Measurements from ENCODE around the gene NFIC. TPM values are rescaled to one million over a fixed set of nuclear protein-coding genes. Genes with fewer than 3 reads are reported as not detected.

The NFIC gene
- total and polyA plus RNA-seq, 2 of the 4 experiments (the other 2 are of a cell fraction) = 21.9 to 32.1 TPM

- in situ Hi-C loops (cut with MboI; ENCODE audit: low sequenced_read_pairs) = no loop called here
- POLR2A ChIA-PET (ENCODE audit: unreplicated experiment) = interaction anchor here (0.5 kb wide), 1 partner anchor 11 kb away, joined by 4 read pairs; no protein-coding TSS in a partner anchor
These were observed 152.3 kb downstream of the NFIC start for GRCh38 chr19:3518659-3519058.

More at GRCh38 chr19:3518659-3519058, 152.3 kb downstream of the NFIC start:
- no peak overlapping the region for H3K4me2 ChIP-seq (ENCODE audit: low read depth, low read length)
- H3K36me3 ChIP-seq (ENCODE audit: control insufficient read depth, insufficient read depth, low read length) = peaks cover 18% of the 10 kb centered on the region; the same call in 1 of the 2 replicates
- no peak overlapping the region for H3K23ac ChIP-seq (ENCODE audit: low read depth, low read length)
- TF ChIP-seq CHD1 (IDR thresholded peaks at IDR 0.05; ENCODE audit: low read depth, low read length) (no peak), RFX5 (IDR thresholded peaks at IDR 0.05; ENCODE audit: low read depth, low read length) (no peak), USF2 (IDR thresholded peaks at IDR 0.05; ENCODE audit: low read depth, low read length) (no peak), MXI1 (IDR thresholded peaks at IDR 0.05; ENCODE audit: borderline replicate concordance, low read depth, low read length) (no peak)
- no peak overlapping the region for H2BK15ac ChIP-seq (ENCODE audit: low read depth, low read length)
- no TSS peak for BruUV-seq (replicated peaks)
- no peak overlapping the region for H4K91ac ChIP-seq (ENCODE audit: insufficient read depth, low read depth, low read length)
- no peak overlapping the region for H4K5ac ChIP-seq (ENCODE audit: low read depth, low read length)
- H3K79me1 ChIP-seq (ENCODE audit: low read depth in 1 of 2, low read length in 2 of 2) = peaks cover 15 to 94% of the 10 kb centered on the region in 2 experiments
- no peak overlapping the region for H2AFZ ChIP-seq (replicated peaks; ENCODE audit: low read length, poor library complexity)
- no peak overlapping the region for H2BK120ac ChIP-seq (ENCODE audit: low read depth, low read length)
- H3K4me1 ChIP-seq (ENCODE audit: control insufficient read depth, insufficient read depth, low read length) = peaks cover 11% of the 10 kb centered on the region
- no peak overlapping the region for H2AK5ac ChIP-seq (ENCODE audit: low read depth, low read length)
- H3K9ac ChIP-seq (ENCODE audit: low read depth, low read length) = no peak overlapping the region
- CTCF ChIA-PET = no interaction called here
- H4K8ac ChIP-seq (ENCODE audit: low read depth in 2 of 2, low read length in 2 of 2) = no peak overlapping the region
- H4K20me1 ChIP-seq (ENCODE audit: insufficient read depth, low read length) = peaks cover 99% of the 10 kb centered on the region
- dilution Hi-C loops (cut with HindIII; ENCODE audit: low sequenced_read_pairs, unreplicated experiment) (no loop called here), intact Hi-C loops (cut with micrococcal nuclease) (no loop called here)
- ATAC-seq (ENCODE audit: low read depth) = no peak
- no CpG with 5 or more reads among the region's 2 CpGs for WGBS, 2 experiments (ENCODE audit: extremely low coverage in 2 of 2, insufficient read length in 1 of 2)
- no peak overlapping the region for H2BK5ac ChIP-seq (ENCODE audit: low read depth, low read length, poor library complexity, severe bottlenecking)
- H3K27me3 ChIP-seq (ENCODE audit: control insufficient read depth, insufficient read depth, low read length) = no peaks in the 10 kb centered on the region
- no peak overlapping the region for H3K18ac ChIP-seq (ENCODE audit: low read depth, low read length)
- H3K56ac ChIP-seq (ENCODE audit: extremely low read depth, insufficient read depth, low read length) = no peak overlapping the region
- no peak overlapping the region for H2BK20ac ChIP-seq (ENCODE audit: low read depth, low read length)
- H3K4me3 ChIP-seq (ENCODE audit: insufficient read depth, low read depth, low read length) = no peak overlapping the region
- no peaks in the 10 kb centered on the region for H3K9me3 ChIP-seq (ENCODE audit: control insufficient read depth, insufficient read depth, low read length)
- H3K9me1 ChIP-seq (ENCODE audit: insufficient read depth, low read length) = peaks cover 24% of the 10 kb centered on the region
- H3K4ac ChIP-seq (ENCODE audit: low read depth, low read length) = no peak overlapping the region
- no peak for DNase-seq
- H2AK9ac ChIP-seq (replicated peaks; ENCODE audit: low read depth, low read length, poor library complexity) = no peak overlapping the region
- H3K14ac ChIP-seq (replicated peaks; ENCODE audit: low read depth, low read length) = no peak overlapping the region
- no peak overlapping the region for H3K27ac ChIP-seq (ENCODE audit: insufficient read depth, low read length)

Small RNAs within 50 kb of the gene (microRNA-seq; reads per million reads assigned to microRNA genes)
- not detected for gene AC005514.1 (ENCODE audit: insufficient read depth, insufficient read length)

Small RNAs within 50 kb of the gene (small RNA-seq; reads per million reads assigned to genes)
- 0 to 5.4 (median 0) reads per million in 5 experiments for gene AC005514.1

Other genes starting within 250 kb of the NFIC start
- gene GNA15, start 230.6 kb upstream of the NFIC start, total RNA-seq (2012; rRNA removed) = 0.18 and 0.28 TPM in 2 replicates
- 0.04 TPM in 1 of 2 replicates, not detected in the other for gene GNA15, start 230.6 kb upstream of the NFIC start, polyA plus RNA-seq (2012; rRNA removed)
- not detected in 2 replicates for gene S1PR4, start 187.8 kb upstream of the NFIC start, total RNA-seq (2012; rRNA removed)
- not detected in 2 replicates for gene S1PR4, start 187.8 kb upstream of the NFIC start, polyA plus RNA-seq (2012; rRNA removed)
- gene NCLN, start 180.7 kb upstream of the NFIC start, total RNA-seq (2012; rRNA removed) = 32.8 and 35.6 TPM in 2 replicates
- 90.8 and 95.4 TPM in 2 replicates for gene NCLN, start 180.7 kb upstream of the NFIC start, polyA plus RNA-seq (2012; rRNA removed)
- gene CELF5, start 141.9 kb upstream of the NFIC start, total RNA-seq (2012; rRNA removed) = not detected in 2 replicates
- gene CELF5, start 141.9 kb upstream of the NFIC start, polyA plus RNA-seq (2012; rRNA removed) = 0.02 TPM in 1 of 2 replicates, not detected in the other
- not detected in 2 replicates for gene SMIM24, start 113.9 kb downstream of the NFIC start, total RNA-seq (2012; rRNA removed)
- gene SMIM24, start 113.9 kb downstream of the NFIC start, polyA plus RNA-seq (2012; rRNA removed) = not detected in 2 replicates
- gene SMIM44, start 116.9 kb downstream of the NFIC start, total RNA-seq (2012; rRNA removed) = not detected in 2 replicates
- gene SMIM44, start 116.9 kb downstream of the NFIC start, polyA plus RNA-seq (2012; rRNA removed) = not detected in 2 replicates
- gene DOHH, start 134.1 kb downstream of the NFIC start, total RNA-seq (2012; rRNA removed) = 3.2 and 4.2 TPM in 2 replicates
- gene DOHH, start 134.1 kb downstream of the NFIC start, polyA plus RNA-seq (2012; rRNA removed) = 9.2 and 13.6 TPM in 2 replicates
- gene FZR1, start 139.7 kb downstream of the NFIC start, total RNA-seq (2012; rRNA removed) = 21.5 and 24.4 TPM in 2 replicates
- 47.8 and 56.3 TPM in 2 replicates for gene FZR1, start 139.7 kb downstream of the NFIC start, polyA plus RNA-seq (2012; rRNA removed)
- not detected in 2 replicates for gene TEKTIP1, start 172.6 kb downstream of the NFIC start, total RNA-seq (2012; rRNA removed)
- gene TEKTIP1, start 172.6 kb downstream of the NFIC start, polyA plus RNA-seq (2012; rRNA removed) = not detected in 2 replicates
- gene MFSD12, start 191.0 kb downstream of the NFIC start, total RNA-seq (2012; rRNA removed) = 20.4 and 25.0 TPM in 2 replicates
- 77.2 and 85.1 TPM in 2 replicates for gene MFSD12, start 191.0 kb downstream of the NFIC start, polyA plus RNA-seq (2012; rRNA removed)
- 57.5 and 59.4 TPM in 2 replicates for gene HMG20B, start 206.4 kb downstream of the NFIC start, total RNA-seq (2012; rRNA removed)
- gene HMG20B, start 206.4 kb downstream of the NFIC start, polyA plus RNA-seq (2012; rRNA removed) = 63.8 and 76.9 TPM in 2 replicates
- gene GIPC3, start 218.9 kb downstream of the NFIC start, total RNA-seq (2012; rRNA removed) = under 0.01 TPM in 2 replicates
- 0.36 and 0.42 TPM in 2 replicates for gene GIPC3, start 218.9 kb downstream of the NFIC start, polyA plus RNA-seq (2012; rRNA removed)
- gene TBXA2R, start 240.3 kb downstream of the NFIC start, total RNA-seq (2012; rRNA removed) = 0.28 and 0.36 TPM in 2 replicates
- gene TBXA2R, start 240.3 kb downstream of the NFIC start, polyA plus RNA-seq (2012; rRNA removed) = 2.3 and 3.6 TPM in 2 replicates